GM12878 (cell line): ENCODE measurements around the gene CDK16. TPM values are rescaled to one million over a fixed set of nuclear protein-coding genes. Genes with fewer than 3 reads are reported as not detected.

Experiments
- ATF7 ChIP-seq: fragments of 450-650 bp; IDR thresholded peaks from 2 replicates; pipeline ENCODE4 v1.6.1; 2016; ENCODE audit warnings: low read depth, mild to moderate bottlenecking
- BHLHE40 ChIP-seq, 2 experiments: fragments of 450-650 bp in 1 of 2; IDR thresholded peaks; 2 replicates each; pipeline ENCODE4 v1.6.1; 2011 to 2017; ENCODE audit warnings: low read depth in 2 of 2, borderline replicate concordance in 1 of 2, improper control_type of control experiment in 1 of 2, low read length in 1 of 2, mild to moderate bottlenecking in 1 of 2
- EED ChIP-seq: sonication (generic); IDR thresholded peaks from 2 replicates; pipeline ENCODE4 v1.6.1; 2016; ENCODE audit warnings: antibody characterized with exemption, low read depth
- IRF4 ChIP-seq: IDR thresholded peaks from 2 replicates; pipeline ENCODE4 v1.6.1; 2011; ENCODE audit warnings: low read depth, low read length
- MEF2B ChIP-seq: fragments of 450-650 bp; IDR thresholded peaks from 2 replicates; pipeline ENCODE4 v1.6.1; 2018; ENCODE audit warnings: mild to moderate bottlenecking, moderate library complexity; ENCODE audit not compliant: partially characterized antibody, poor library complexity, severe bottlenecking
- NRF1 ChIP-seq: conservative IDR thresholded peaks from 2 replicates; pipeline ENCODE4 v1.6.1; 2011; ENCODE audit warnings: mild to moderate bottlenecking, low read depth, low read length, improper control_type of control experiment
- PAX5 ChIP-seq: IDR thresholded peaks from 2 replicates; pipeline ENCODE4 v1.6.1; 2011; ENCODE audit warnings: low read depth, low read length, borderline replicate concordance
- PAX8 ChIP-seq: fragments of 450-650 bp; IDR thresholded peaks from 2 replicates; pipeline ENCODE4 v1.6.1; 2017; ENCODE audit warnings: mild to moderate bottlenecking, moderate library complexity
- RBBP5 ChIP-seq: fragments of 200-600 bp; sonication (generic); conservative IDR thresholded peaks from 2 replicates; pipeline ENCODE4 v1.6.1; 2016
- SP1 ChIP-seq: IDR thresholded peaks from one replicate; pipeline ENCODE4 v1.6.1; 2011; ENCODE audit warnings: low read depth, low read length
- TBL1XR1 ChIP-seq: IDR thresholded peaks from 2 replicates; pipeline ENCODE4 v1.6.1; 2012; ENCODE audit warnings: low read depth, low read length, improper control_type of control experiment
- ZNF207 ChIP-seq: fragments of 450-650 bp; IDR thresholded peaks from 2 replicates; pipeline ENCODE4 v1.6.1; 2014; ENCODE audit warnings: antibody characterized with exemption, mild to moderate bottlenecking, borderline replicate concordance
- ZNF217 ChIP-seq: fragments of 450-650 bp; IDR thresholded peaks from 2 replicates; pipeline ENCODE4 v1.6.1; 2017; ENCODE audit warnings: antibody characterized with exemption, mild to moderate bottlenecking
- ZNF24 ChIP-seq: fragments of 450-650 bp; IDR thresholded peaks from 2 replicates; pipeline ENCODE4 v1.6.1; 2017; ENCODE audit warnings: antibody characterized with exemption, mild to moderate bottlenecking
- polyA plus RNA-seq, 11 experiments: library from polyadenylated mRNA; depleted of rRNA in 4 of 11; unstranded in 6 of 11; stranded (reverse) in 5 of 11; fragments of >200 nt; fragmentation: Nextera tagmentation in 4 of 11; fragmentation: Illumina TruSeq in 1 of 11; extraction: Ambion mirVana in 4 of 11; extraction: Trizol in 1 of 11; gene quantifications; 1 replicate in 1 of 11; 2 replicates in 10 of 11; pipeline versions ENCODE4 v1.2.1 to v1.2.3, GENCODE V29; 2011 to 2016; ENCODE audit warnings: inconsistent platforms in 2 of 11, missing spikeins in 2 of 11, low read depth in 1 of 11
- total RNA-seq, 4 experiments: library from RNA; depleted of rRNA in 3 of 4; stranded (reverse); fragments of >200 nt in 3 of 4; fragmentation: Illumina TruSeq in 1 of 4; extraction: Trizol in 1 of 4; gene quantifications; 2 replicates each; pipeline versions ENCODE4 v1.2.1 to v1.2.3, GENCODE V29; 2013 to 2021
- TF ChIP-seq, protein P1 (sequence below): IDR thresholded peaks from 2 replicates; pipeline ENCODE4 v1.6.1; 2011; ENCODE audit warnings: low read depth, mild to moderate bottlenecking, low read length, moderate library complexity, borderline replicate concordance; ENCODE audit errors: extremely low read depth
- TF ChIP-seq, protein P2 (sequence below): fragments of 450-650 bp; IDR thresholded peaks from 2 replicates; pipeline ENCODE4 v1.6.1; 2017; ENCODE audit warnings: mild to moderate bottlenecking
- TF ChIP-seq, protein P3 (sequence below): fragments of 450-650 bp; IDR thresholded peaks from 2 replicates; pipeline ENCODE4 v1.6.1; 2016; ENCODE audit warnings: mild to moderate bottlenecking
- TF ChIP-seq, protein P4 (sequence below): fragments of 450-650 bp; IDR thresholded peaks from 2 replicates; pipeline ENCODE4 v1.6.1; 2017; ENCODE audit warnings: mild to moderate bottlenecking, low read depth, inconsistent platforms; ENCODE audit not compliant: poor library complexity, severe bottlenecking

The CDK16 gene
- total and polyA plus RNA-seq, 10 of the 15 experiments (the other 5 are each of a cell fraction or from before 2014, with no cell fraction given): 2.4 to 75.1 (median 48.2) TPM

DNA sequence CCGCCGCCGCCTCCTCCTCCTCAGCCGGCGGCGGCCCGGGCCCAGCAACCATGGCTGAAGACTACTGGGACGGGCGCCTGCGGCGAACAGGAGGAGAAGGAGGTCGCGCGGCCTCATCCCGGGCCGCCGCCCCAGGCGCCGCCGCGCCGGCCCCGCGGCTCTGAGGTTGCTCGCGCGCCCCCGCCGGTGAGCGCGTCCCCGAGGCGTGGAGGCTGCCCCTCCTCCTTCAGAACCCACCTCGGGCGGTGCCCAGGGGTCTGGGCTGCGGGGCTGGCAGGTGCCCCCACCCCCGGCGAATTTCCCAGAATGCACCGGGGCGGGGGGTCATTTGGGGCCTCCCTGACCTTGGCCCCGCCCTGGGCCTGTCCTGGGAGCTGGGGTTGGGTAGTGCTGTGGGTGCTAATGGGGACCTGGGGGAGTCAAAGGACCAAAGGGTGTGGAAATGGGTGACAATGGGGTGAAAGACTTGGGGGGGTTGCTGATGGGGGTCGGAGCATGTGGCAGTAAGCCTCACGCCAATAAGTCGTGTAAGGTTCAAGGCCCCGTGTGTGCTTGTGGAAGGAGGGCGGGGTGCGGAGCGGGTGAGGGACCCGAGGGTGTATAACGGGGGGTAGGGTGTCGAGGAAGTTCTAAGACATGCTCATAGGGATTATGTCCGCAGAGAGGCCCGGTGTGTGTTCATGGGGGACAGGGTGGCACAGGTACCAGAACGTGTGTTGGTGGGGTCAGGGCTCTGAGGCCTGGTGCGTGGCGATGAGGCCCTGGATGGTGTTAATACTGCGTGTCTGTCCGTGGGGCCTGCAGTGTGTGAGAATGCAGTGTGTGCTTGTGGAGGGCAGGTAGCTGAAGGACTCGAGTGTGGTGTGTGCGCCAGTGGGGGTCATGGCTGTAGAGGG, 687 bp downstream of the CDK16 start (continued):
- TF ChIP-seq, protein P1, sequence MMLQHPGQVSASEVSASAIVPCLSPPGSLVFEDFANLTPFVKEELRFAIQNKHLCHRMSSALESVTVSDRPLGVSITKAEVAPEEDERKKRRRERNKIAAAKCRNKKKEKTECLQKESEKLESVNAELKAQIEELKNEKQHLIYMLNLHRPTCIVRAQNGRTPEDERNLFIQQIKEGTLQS: no peak
- TF ChIP-seq ZNF217: no peak
- TF ChIP-seq ZNF24: no peak
- TF ChIP-seq TBL1XR1: no peak
- TF ChIP-seq SP1: no peak
- no peak for TF ChIP-seq EED
- TF ChIP-seq PAX5: no peak
- TF ChIP-seq IRF4: no peak
- TF ChIP-seq, protein P2, sequence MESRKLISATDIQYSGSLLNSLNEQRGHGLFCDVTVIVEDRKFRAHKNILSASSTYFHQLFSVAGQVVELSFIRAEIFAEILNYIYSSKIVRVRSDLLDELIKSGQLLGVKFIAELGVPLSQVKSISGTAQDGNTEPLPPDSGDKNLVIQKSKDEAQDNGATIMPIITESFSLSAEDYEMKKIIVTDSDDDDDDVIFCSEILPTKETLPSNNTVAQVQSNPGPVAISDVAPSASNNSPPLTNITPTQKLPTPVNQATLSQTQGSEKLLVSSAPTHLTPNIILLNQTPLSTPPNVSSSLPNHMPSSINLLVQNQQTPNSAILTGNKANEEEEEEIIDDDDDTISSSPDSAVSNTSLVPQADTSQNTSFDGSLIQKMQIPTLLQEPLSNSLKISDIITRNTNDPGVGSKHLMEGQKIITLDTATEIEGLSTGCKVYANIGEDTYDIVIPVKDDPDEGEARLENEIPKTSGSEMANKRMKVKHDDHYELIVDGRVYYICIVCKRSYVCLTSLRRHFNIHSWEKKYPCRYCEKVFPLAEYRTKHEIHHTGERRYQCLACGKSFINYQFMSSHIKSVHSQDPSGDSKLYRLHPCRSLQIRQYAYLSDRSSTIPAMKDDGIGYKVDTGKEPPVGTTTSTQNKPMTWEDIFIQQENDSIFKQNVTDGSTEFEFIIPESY: no peak
- no peak for TF ChIP-seq ATF7
- TF ChIP-seq, protein P3, sequence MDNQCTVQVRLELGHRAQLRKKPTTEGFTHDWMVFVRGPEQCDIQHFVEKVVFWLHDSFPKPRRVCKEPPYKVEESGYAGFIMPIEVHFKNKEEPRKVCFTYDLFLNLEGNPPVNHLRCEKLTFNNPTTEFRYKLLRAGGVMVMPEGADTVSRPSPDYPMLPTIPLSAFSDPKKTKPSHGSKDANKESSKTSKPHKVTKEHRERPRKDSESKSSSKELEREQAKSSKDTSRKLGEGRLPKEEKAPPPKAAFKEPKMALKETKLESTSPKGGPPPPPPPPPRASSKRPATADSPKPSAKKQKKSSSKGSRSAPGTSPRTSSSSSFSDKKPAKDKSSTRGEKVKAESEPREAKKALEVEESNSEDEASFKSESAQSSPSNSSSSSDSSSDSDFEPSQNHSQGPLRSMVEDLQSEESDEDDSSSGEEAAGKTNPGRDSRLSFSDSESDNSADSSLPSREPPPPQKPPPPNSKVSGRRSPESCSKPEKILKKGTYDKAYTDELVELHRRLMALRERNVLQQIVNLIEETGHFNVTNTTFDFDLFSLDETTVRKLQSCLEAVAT: no peak; the same call in 1 of the 2 replicates
- TF ChIP-seq BHLHE40 (IDR thresholded peaks at IDR 0.05; ENCODE audit: borderline replicate concordance in 1 of 2, low read depth in 2 of 2, low read length in 1 of 2): no peak
- TF ChIP-seq, protein P4, sequence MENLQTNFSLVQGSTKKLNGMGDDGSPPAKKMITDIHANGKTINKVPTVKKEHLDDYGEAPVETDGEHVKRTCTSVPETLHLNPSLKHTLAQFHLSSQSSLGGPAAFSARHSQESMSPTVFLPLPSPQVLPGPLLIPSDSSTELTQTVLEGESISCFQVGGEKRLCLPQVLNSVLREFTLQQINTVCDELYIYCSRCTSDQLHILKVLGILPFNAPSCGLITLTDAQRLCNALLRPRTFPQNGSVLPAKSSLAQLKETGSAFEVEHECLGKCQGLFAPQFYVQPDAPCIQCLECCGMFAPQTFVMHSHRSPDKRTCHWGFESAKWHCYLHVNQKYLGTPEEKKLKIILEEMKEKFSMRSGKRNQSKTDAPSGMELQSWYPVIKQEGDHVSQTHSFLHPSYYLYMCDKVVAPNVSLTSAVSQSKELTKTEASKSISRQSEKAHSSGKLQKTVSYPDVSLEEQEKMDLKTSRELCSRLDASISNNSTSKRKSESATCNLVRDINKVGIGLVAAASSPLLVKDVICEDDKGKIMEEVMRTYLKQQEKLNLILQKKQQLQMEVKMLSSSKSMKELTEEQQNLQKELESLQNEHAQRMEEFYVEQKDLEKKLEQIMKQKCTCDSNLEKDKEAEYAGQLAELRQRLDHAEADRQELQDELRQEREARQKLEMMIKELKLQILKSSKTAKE: no peak
- TF ChIP-seq NRF1: no peak
- no peak for TF ChIP-seq ZNF207
- TF ChIP-seq MEF2B: no peak
- no peak for TF ChIP-seq RBBP5
- no peak for TF ChIP-seq PAX8
- TF ChIP-seq, all 136 proteins: peak for 13
